ENCODE data around the gene SERBP1. TPM values are rescaled to one million over a fixed set of nuclear protein-coding genes. Genes with fewer than 3 reads are reported as not detected.

Gene SERBP1
- total RNA-seq, 1 experiment from 2014 or later = 312 TPM

GRCh38 chr1:67407498-67407897 is 22.7 kb downstream of the SERBP1 start:
- no peak for TF ChIP-seq CTCF (conservative IDR thresholded peaks at IDR 0.05)
- no peak for TF ChIP-seq EZH2 (IDR thresholded peaks at IDR 0.05; ENCODE audit: low read depth)
- Histone ChIP-seq H4K20me1 (ENCODE audit: insufficient read depth) (peaks cover 30% of the 10 kb centered on the region), H3K27me3 (ENCODE audit: insufficient read depth, low read depth) (no peaks in the 10 kb centered on the region), H3K4me3 (no peak overlapping the region), H3K9me3 (ENCODE audit: insufficient read depth, low read depth) (no peaks in the 10 kb centered on the region), H2AFZ (no peak overlapping the region), H3K36me3 (ENCODE audit: low read depth) (peaks cover 25% of the 10 kb centered on the region), H3K4me2 (no peak overlapping the region), H3K79me2 (ENCODE audit: low read depth) (peaks cover 11% of the 10 kb centered on the region; the same call in 1 of the 2 replicates), H3K27ac (no peak overlapping the region), H3K9me2 (ENCODE audit: insufficient read depth) (no peaks in the 10 kb centered on the region), H3F3A (ENCODE audit: insufficient read depth, low read depth) (peaks cover 68% of the 10 kb centered on the region), H3K4me1 (replicated peaks; ENCODE audit: insufficient read depth) (no peaks in the 10 kb centered on the region)
- DNase-seq = no peak
- BruUV-seq (replicated peaks) = no TSS peak
- CTCF ChIA-PET = no interaction called here
- intact Hi-C loops (cut with micrococcal nuclease; ENCODE audit: unreplicated experiment) = no loop called here
- POLR2A ChIA-PET (ENCODE audit: unreplicated experiment) = no interaction called here

GRCh38 chr1:67405473-67406245 is 24.5 kb downstream of the SERBP1 start:
- Histone ChIP-seq H3K4me2 (no peak overlapping the region), H3K9me2 (ENCODE audit: insufficient read depth) (no peaks in the 10 kb centered on the region), H2AFZ (no peak overlapping the region), H3K4me1 (replicated peaks; ENCODE audit: insufficient read depth) (peaks cover under 1% of the 10 kb centered on the region; the same call in 1 of the 2 replicates), H3K27me3 (ENCODE audit: insufficient read depth, low read depth) (no peaks in the 10 kb centered on the region), H3F3A (ENCODE audit: insufficient read depth, low read depth) (peaks cover 80% of the 10 kb centered on the region), H3K27ac (peak overlapping the region; percentile 18; the same call in 1 of the 2 replicates), H3K9me3 (ENCODE audit: insufficient read depth, low read depth) (no peaks in the 10 kb centered on the region), H3K4me3 (no peak overlapping the region), H3K36me3 (ENCODE audit: low read depth) (peaks cover 8% of the 10 kb centered on the region), H4K20me1 (ENCODE audit: insufficient read depth) (peaks cover 17% of the 10 kb centered on the region), H3K79me2 (ENCODE audit: low read depth) (0 out of 2 replicates have a peak, but pooled peaks cover 5% of the 10 kb centered on the region)
- DNase-seq = no peak
- ChIA-PET CTCF (no interaction called here), POLR2A (ENCODE audit: unreplicated experiment) (no interaction called here)
- intact Hi-C loops (cut with micrococcal nuclease; ENCODE audit: unreplicated experiment) = no loop called here
- TF ChIP-seq CTCF (conservative IDR thresholded peaks at IDR 0.05) = no peak
- TF ChIP-seq EZH2 (IDR thresholded peaks at IDR 0.05; ENCODE audit: low read depth) = no peak
- no TSS peak for BruUV-seq (replicated peaks)

GRCh38 chr1:67404212-67404620 is 26.0 kb downstream of the SERBP1 start:
- Histone ChIP-seq H2AFZ (no peak overlapping the region), H3K79me2 (ENCODE audit: low read depth) (no peaks in the 10 kb centered on the region), H3K4me2 (no peak overlapping the region), H3K4me1 (replicated peaks; ENCODE audit: insufficient read depth) (peaks cover 9% of the 10 kb centered on the region), H3K9me2 (ENCODE audit: insufficient read depth) (no peaks in the 10 kb centered on the region), H4K20me1 (ENCODE audit: insufficient read depth) (peaks cover 14% of the 10 kb centered on the region; the same call in 1 of the 2 replicates), H3F3A (ENCODE audit: insufficient read depth, low read depth) (peaks cover 70% of the 10 kb centered on the region), H3K27ac (no peak overlapping the region), H3K36me3 (ENCODE audit: low read depth) (no peaks in the 10 kb centered on the region; the same call in 1 of the 2 replicates), H3K9me3 (ENCODE audit: insufficient read depth, low read depth) (no peaks in the 10 kb centered on the region), H3K27me3 (ENCODE audit: insufficient read depth, low read depth) (no peaks in the 10 kb centered on the region), H3K4me3 (no peak overlapping the region)
- ChIA-PET POLR2A (ENCODE audit: unreplicated experiment) (no interaction called here), CTCF (no interaction called here)
- no TSS peak for BruUV-seq (replicated peaks)
- DNase-seq = peak in 1 of 2 experiments; percentile 48
- intact Hi-C loops (cut with micrococcal nuclease; ENCODE audit: unreplicated experiment) = no loop called here
- TF ChIP-seq CTCF (conservative IDR thresholded peaks at IDR 0.05) (no peak), EZH2 (IDR thresholded peaks at IDR 0.05; ENCODE audit: low read depth) (no peak)
